ENCODE measurements around the gene PCSK5. TPM values are rescaled to one million over a fixed set of nuclear protein-coding genes. Genes with fewer than 3 reads are reported as not detected.
A peak's percentile ranks its signal among the peaks of the same experiment; 100 is the strongest.

PCSK5 gene
- total and polyA plus RNA-seq, 4 experiments from 2014 or later: 3.4 to 8.4 (median 6.5) TPM

DNA sequence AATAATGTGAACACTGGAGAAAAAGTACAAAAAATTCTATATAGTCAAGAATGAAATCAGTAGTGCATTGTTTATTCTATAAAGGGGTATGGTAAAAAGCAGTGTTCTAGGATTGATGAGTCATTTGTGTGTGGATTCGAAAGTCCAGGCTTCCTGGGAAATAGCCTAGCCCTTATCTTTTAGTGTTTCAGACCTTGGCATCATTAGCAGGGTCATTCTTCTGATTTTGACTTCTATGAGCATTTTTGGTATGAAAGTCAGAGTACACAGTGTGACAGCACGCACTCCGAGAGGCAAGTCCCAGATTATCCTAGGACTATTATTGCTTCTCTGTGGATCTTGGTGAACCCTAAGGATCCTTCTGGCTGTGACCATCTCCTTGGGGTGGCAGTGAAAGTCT lies 16.9 kb downstream of the PCSK5 start:
- POLR2A ChIA-PET (ENCODE audit: partially characterized antibody): no interaction called here
- Histone ChIP-seq H3K4me1 (ENCODE audit: insufficient read depth, low read length) (no peaks in the 10 kb centered on the region), H3K9me3 (ENCODE audit: control insufficient read depth in 1 of 2, low read length in 2 of 2) (no peaks in the 10 kb centered on the region), H3K36me3 (ENCODE audit: insufficient read depth, low read length) (no peaks in the 10 kb centered on the region), H3K27me3 (ENCODE audit: insufficient read depth, low read length) (no peaks in the 10 kb centered on the region), H3K4me3 (ENCODE audit: low read length in 2 of 2) (no peak overlapping the region), H3K27ac (ENCODE audit: low read depth, low read length) (no peak overlapping the region)
- Mint-ChIP-seq H3K36me3 (peaks cover 0 to 3% of the 10 kb centered on the region in 2 donors), H3K4me1 (peaks cover 8 to 17% (median 13%) of the 10 kb centered on the region in 4 donors), H3K27me3 (no peaks in the 10 kb centered on the region), H3K27ac (no peak overlapping the region), H3K4me3 (no peak overlapping the region), H3K9me3 (peaks cover 0 to 2% (median 0%) of the 10 kb centered on the region in 8 donors)
- intact Hi-C loops (cut with micrococcal nuclease): no loop called here
- no peak for DNase-seq
- CTCF ChIA-PET (ENCODE audit: partially characterized antibody): no interaction called here

GRCh38 chr9:75907923-75908322 lies 17.4 kb downstream of the PCSK5 start:
- Histone ChIP-seq H3K4me3 (ENCODE audit: low read length in 2 of 2) (no peak overlapping the region), H3K27me3 (ENCODE audit: insufficient read depth, low read length) (no peaks in the 10 kb centered on the region), H3K36me3 (ENCODE audit: insufficient read depth, low read length) (no peaks in the 10 kb centered on the region), H3K4me1 (ENCODE audit: insufficient read depth, low read length) (no peaks in the 10 kb centered on the region), H3K27ac (ENCODE audit: low read depth, low read length) (no peak overlapping the region), H3K9me3 (ENCODE audit: control insufficient read depth in 1 of 2, low read length in 2 of 2) (no peaks in the 10 kb centered on the region)
- peaks cover 0 to 3% of the 10 kb centered on the region in 2 donors for H3K36me3 Mint-ChIP-seq
- H3K27me3 Mint-ChIP-seq: no peaks in the 10 kb centered on the region
- H3K9me3 Mint-ChIP-seq: peaks cover 0 to 2% (median 0%) of the 10 kb centered on the region in 8 donors
- CTCF ChIA-PET (ENCODE audit: partially characterized antibody): no interaction called here
- H3K4me3 Mint-ChIP-seq: no peak overlapping the region
- no peak overlapping the region for H3K27ac Mint-ChIP-seq
- intact Hi-C loops (cut with micrococcal nuclease): no loop called here
- DNase-seq: no peak
- peaks cover 10 to 22% (median 17%) of the 10 kb centered on the region in 4 donors for H3K4me1 Mint-ChIP-seq
- POLR2A ChIA-PET (ENCODE audit: partially characterized antibody): no interaction called here

DNA sequence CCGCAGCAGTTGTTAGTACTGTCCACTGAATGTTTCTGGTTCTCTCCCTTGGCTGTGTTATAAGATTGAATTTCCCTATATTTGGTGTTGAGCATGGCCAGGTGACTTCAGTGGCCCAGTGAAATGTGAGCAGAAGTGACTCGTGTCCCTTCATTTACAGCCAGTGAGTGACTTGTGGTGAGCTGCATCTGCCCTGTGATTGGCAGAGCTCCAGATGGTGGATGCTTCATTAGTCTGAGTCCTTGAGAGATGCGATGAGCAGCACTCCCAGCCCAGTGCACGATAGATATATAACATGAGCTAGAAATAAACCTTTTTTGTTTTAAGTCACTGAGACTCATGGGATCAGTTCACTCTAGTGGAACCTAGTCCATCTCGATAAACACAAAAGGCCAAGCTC lies 19.3 kb downstream of the PCSK5 start:
- CTCF ChIA-PET (ENCODE audit: partially characterized antibody): no interaction called here
- no peaks in the 10 kb centered on the region for H3K27me3 Mint-ChIP-seq
- H3K4me3 Mint-ChIP-seq: no peak overlapping the region
- no peak overlapping the region for H3K27ac Mint-ChIP-seq
- POLR2A ChIA-PET (ENCODE audit: partially characterized antibody): no interaction called here
- no peaks in the 10 kb centered on the region for H3K4me1 ChIP-seq (ENCODE audit: insufficient read depth, low read length)
- peaks cover 0 to 3% of the 10 kb centered on the region in 2 donors for H3K36me3 Mint-ChIP-seq
- no peak overlapping the region for H3K4me3 ChIP-seq (ENCODE audit: low read length in 2 of 2)
- intact Hi-C loops (cut with micrococcal nuclease): no loop called here
- H3K9me3 Mint-ChIP-seq: peaks cover 0 to 2% (median 0%) of the 10 kb centered on the region in 8 donors
- peaks cover 10 to 27% (median 20%) of the 10 kb centered on the region in 4 donors for H3K4me1 Mint-ChIP-seq
- no peak overlapping the region for H3K27ac ChIP-seq (ENCODE audit: low read depth, low read length)
- no peaks in the 10 kb centered on the region for H3K27me3 ChIP-seq (ENCODE audit: insufficient read depth, low read length)
- no peaks in the 10 kb centered on the region for H3K36me3 ChIP-seq (ENCODE audit: insufficient read depth, low read length)
- DNase-seq: no peak
- no peaks in the 10 kb centered on the region for H3K9me3 ChIP-seq (ENCODE audit: control insufficient read depth in 1 of 2, low read length in 2 of 2)

- H3K36me3 Mint-ChIP-seq: peaks cover 0 to 3% of the 10 kb centered on the region in 2 donors
- no peaks in the 10 kb centered on the region for H3K27me3 ChIP-seq (ENCODE audit: insufficient read depth, low read length)
- H3K4me1 ChIP-seq (ENCODE audit: insufficient read depth, low read length): no peaks in the 10 kb centered on the region
- H3K9me3 Mint-ChIP-seq: peaks cover 0 to 2% (median 0%) of the 10 kb centered on the region in 8 donors
- H3K4me3 Mint-ChIP-seq: no peak overlapping the region
- no peaks in the 10 kb centered on the region for H3K36me3 ChIP-seq (ENCODE audit: insufficient read depth, low read length)
- no peak overlapping the region for H3K27ac Mint-ChIP-seq
- ChIA-PET CTCF (ENCODE audit: partially characterized antibody) (no interaction called here), POLR2A (ENCODE audit: partially characterized antibody) (no interaction called here)
- DNase-seq: no peak
- no peak overlapping the region for H3K4me3 ChIP-seq (ENCODE audit: low read length in 2 of 2)
- intact Hi-C loops (cut with micrococcal nuclease): no loop called here
- H3K4me1 Mint-ChIP-seq: peaks cover 12 to 30% (median 24%) of the 10 kb centered on the region in 4 donors
- no peak overlapping the region for H3K27ac ChIP-seq (ENCODE audit: low read depth, low read length)
- H3K9me3 ChIP-seq (ENCODE audit: control insufficient read depth in 1 of 2, low read length in 2 of 2): no peaks in the 10 kb centered on the region
- H3K27me3 Mint-ChIP-seq: no peaks in the 10 kb centered on the region
Measured at GRCh38 chr9:75910731-75911130, 20.3 kb downstream of the PCSK5 start.

DNA sequence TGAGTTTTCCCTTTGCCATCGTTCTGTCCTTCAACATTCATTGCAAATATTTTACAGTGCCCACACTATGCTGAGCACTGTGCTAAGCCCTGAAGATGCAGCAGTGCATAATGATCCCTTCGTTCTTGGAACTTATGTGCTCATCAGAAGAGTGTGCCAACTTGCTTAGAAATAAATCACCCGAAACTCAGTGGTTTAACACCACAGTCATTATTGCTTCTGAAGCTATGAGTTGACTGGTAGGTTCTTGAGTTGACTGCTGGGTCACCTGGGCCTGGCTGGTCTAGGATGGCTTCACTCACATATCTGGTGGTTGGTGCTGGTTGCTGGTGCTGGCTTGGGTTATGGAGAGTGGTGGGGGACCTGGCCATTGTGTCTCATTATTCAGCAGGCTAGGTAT lies 20.9 kb downstream of the PCSK5 start:
- intact Hi-C loops (cut with micrococcal nuclease): no loop called here
- no peaks in the 10 kb centered on the region for H3K9me3 ChIP-seq (ENCODE audit: control insufficient read depth in 1 of 2, low read length in 2 of 2)
- no peak overlapping the region for H3K27ac Mint-ChIP-seq
- no peak overlapping the region for H3K4me3 ChIP-seq (ENCODE audit: low read length in 2 of 2)
- H3K4me1 Mint-ChIP-seq: peaks cover 12 to 33% (median 25%) of the 10 kb centered on the region in 4 donors
- H3K4me3 Mint-ChIP-seq: no peak overlapping the region
- H3K36me3 Mint-ChIP-seq: peaks cover 0 to 3% of the 10 kb centered on the region in 2 donors
- ChIA-PET POLR2A (ENCODE audit: partially characterized antibody) (no interaction called here), CTCF (ENCODE audit: partially characterized antibody) (no interaction called here)
- no peaks in the 10 kb centered on the region for H3K27me3 Mint-ChIP-seq
- no peaks in the 10 kb centered on the region for H3K4me1 ChIP-seq (ENCODE audit: insufficient read depth, low read length)
- no peaks in the 10 kb centered on the region for H3K36me3 ChIP-seq (ENCODE audit: insufficient read depth, low read length)
- H3K27ac ChIP-seq (ENCODE audit: low read depth, low read length): no peak overlapping the region
- DNase-seq: no peak
- no peaks in the 10 kb centered on the region for H3K27me3 ChIP-seq (ENCODE audit: insufficient read depth, low read length)
- peaks cover 0 to 2% (median 0%) of the 10 kb centered on the region in 8 donors for H3K9me3 Mint-ChIP-seq

DNA sequence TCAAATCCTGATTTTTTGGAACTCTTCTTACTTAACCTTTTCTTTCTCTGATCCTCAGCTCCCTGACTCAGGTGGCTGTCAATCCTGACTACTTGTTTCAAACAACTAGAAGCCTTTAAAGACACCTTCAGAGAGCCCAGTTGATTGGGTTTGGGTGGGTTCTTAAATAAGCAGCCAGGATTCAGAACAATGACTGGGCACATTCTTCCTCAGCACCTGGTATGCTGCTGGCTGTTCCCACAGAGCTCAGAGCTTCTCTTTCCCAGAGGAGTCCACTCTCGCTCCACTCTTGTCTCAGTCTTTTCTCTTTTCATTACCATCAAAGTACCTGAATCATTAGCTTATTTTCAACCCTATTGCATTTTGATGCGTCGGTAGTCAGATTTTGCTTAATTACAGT lies 22.5 kb downstream of the PCSK5 start:
- H3K4me3 Mint-ChIP-seq: no peak overlapping the region
- no peak overlapping the region for H3K27ac ChIP-seq (ENCODE audit: low read depth, low read length)
- intact Hi-C loops (cut with micrococcal nuclease): no loop called here
- H3K36me3 ChIP-seq (ENCODE audit: insufficient read depth, low read length): no peaks in the 10 kb centered on the region
- H3K36me3 Mint-ChIP-seq: peaks cover 0 to 3% of the 10 kb centered on the region in 2 donors
- peaks cover 0 to 2% (median 0%) of the 10 kb centered on the region in 8 donors for H3K9me3 Mint-ChIP-seq
- H3K4me1 ChIP-seq (ENCODE audit: insufficient read depth, low read length): no peaks in the 10 kb centered on the region
- no peak overlapping the region for H3K27ac Mint-ChIP-seq
- no peaks in the 10 kb centered on the region for H3K9me3 ChIP-seq (ENCODE audit: control insufficient read depth in 1 of 2, low read length in 2 of 2)
- CTCF ChIA-PET (ENCODE audit: partially characterized antibody): interaction anchor here (1.5 kb wide), 1 partner anchor 22 kb away, joined by 3 read pairs; no protein-coding TSS in a partner anchor
- peaks cover 12 to 29% (median 23%) of the 10 kb centered on the region in 4 donors for H3K4me1 Mint-ChIP-seq
- no peak overlapping the region for H3K4me3 ChIP-seq (ENCODE audit: low read length in 2 of 2)
- DNase-seq: no peak
- no peaks in the 10 kb centered on the region for H3K27me3 Mint-ChIP-seq
- no peaks in the 10 kb centered on the region for H3K27me3 ChIP-seq (ENCODE audit: insufficient read depth, low read length)
- POLR2A ChIA-PET (ENCODE audit: partially characterized antibody): no interaction called here

DNA sequence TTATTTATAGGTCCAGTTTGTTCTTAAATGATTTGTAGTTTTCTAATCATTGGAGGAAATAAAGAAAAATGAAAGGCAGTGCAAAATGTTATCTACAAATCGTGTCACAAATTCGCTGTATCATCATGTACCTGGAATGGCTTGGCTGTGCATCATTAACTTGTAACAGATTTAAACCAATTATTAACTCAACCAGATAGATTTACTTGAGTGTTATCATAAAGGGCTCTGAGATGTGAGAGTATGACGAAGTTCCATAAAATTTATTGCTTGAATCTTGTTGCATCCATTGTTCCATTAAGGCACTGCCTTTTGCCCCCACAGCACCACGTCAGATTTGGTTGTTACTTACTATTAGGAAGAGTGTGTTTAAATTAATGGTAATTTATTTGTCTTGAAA lies 23.5 kb downstream of the PCSK5 start:
- H3K9me3 Mint-ChIP-seq: no peaks in the 10 kb centered on the region
- H3K4me3 ChIP-seq (ENCODE audit: low read length in 2 of 2): no peak overlapping the region
- no peak overlapping the region for H3K4me3 Mint-ChIP-seq
- peaks cover 0 to 3% of the 10 kb centered on the region in 2 donors for H3K36me3 Mint-ChIP-seq
- peaks cover 9 to 29% (median 20%) of the 10 kb centered on the region in 4 donors for H3K4me1 Mint-ChIP-seq
- DNase-seq: no peak
- H3K27me3 ChIP-seq (ENCODE audit: insufficient read depth, low read length): no peaks in the 10 kb centered on the region
- no peaks in the 10 kb centered on the region for H3K9me3 ChIP-seq (ENCODE audit: control insufficient read depth in 1 of 2, low read length in 2 of 2)
- CTCF ChIA-PET (ENCODE audit: partially characterized antibody): no interaction called here
- H3K27me3 Mint-ChIP-seq: no peaks in the 10 kb centered on the region
- H3K27ac Mint-ChIP-seq: peak overlapping the region in 1 of 7 donors; percentile 30
- POLR2A ChIA-PET (ENCODE audit: partially characterized antibody): no interaction called here
- no peaks in the 10 kb centered on the region for H3K4me1 ChIP-seq (ENCODE audit: insufficient read depth, low read length)
- no peaks in the 10 kb centered on the region for H3K36me3 ChIP-seq (ENCODE audit: insufficient read depth, low read length)
- intact Hi-C loops (cut with micrococcal nuclease): no loop called here
- H3K27ac ChIP-seq (ENCODE audit: low read depth, low read length): no peak overlapping the region

Measured in CD4-positive, alpha-beta memory T cell (primary cell).